Measurements from ENCODE around the gene NEK4. TPM values are rescaled to one million over a fixed set of nuclear protein-coding genes. Genes with fewer than 3 reads are reported as not detected.
"Not testable (repeated sequence)": the region's sequence is repeated elsewhere in the genome, so short reads cannot be mapped to it uniquely, and the experiment has no call there.

NEK4 gene
- total RNA-seq, 4 donors from 2014 or later: 36.7 to 65.6 (median 41.8) TPM

- H3K36me3 ChIP-seq: no peaks in the 10 kb centered on the region
- TF ChIP-seq POLR2A (IDR thresholded peaks at IDR 0.05) (no peak), CTCF (IDR thresholded peaks at IDR 0.05) (no peak)
- H3K4me3 ChIP-seq (replicated peaks in 1 of 3): no peak overlapping the region
- H3K9me3 ChIP-seq: no peaks in the 10 kb centered on the region
- H3K27me3 ChIP-seq: no peaks in the 10 kb centered on the region
- no peaks in the 10 kb centered on the region for H3K4me1 ChIP-seq
- intact Hi-C loops (cut with DNase I): no loop called here
- 87 to 89% methylated on average over 8 to 11 of the region's 11 CpGs for WGBS, 2 donors
- no peak overlapping the region for H3K27ac ChIP-seq
- DNase-seq: no peak
Observed at GRCh38 chr3:52779011-52779836, 8.5 kb upstream of the NEK4 start.

- 74 to 80% methylated on average over 15 to 17 of the region's 17 CpGs for WGBS, 2 donors
Observed at GRCh38 chr3:52777959-52778805, 7.4 kb upstream of the NEK4 start.

GRCh38 chr3:52777127-52777958 lies 6.6 kb upstream of the NEK4 start, which contains the start of gene ITIH1:
TSS of gene ITIH1 (plus strand) at chr3:52777599. CDS start at chr3:52777616, 17 bp downstream.
- Histone ChIP-seq H3K4me3 (replicated peaks in 1 of 3) (no peak within 1 kb of the TSS), H3K27me3 (no peaks in the 10 kb centered on the region), H3K4me1 (no peaks in the 10 kb centered on the region), H3K36me3 (no peaks in the 10 kb centered on the region), H3K9me3 (no peaks in the 10 kb centered on the region), H3K27ac (no peak within 1 kb of the TSS)
- intact Hi-C loops (cut with DNase I): no loop called here
- no peak for TF ChIP-seq POLR2A (IDR thresholded peaks at IDR 0.05)
- no peak for TF ChIP-seq CTCF (IDR thresholded peaks at IDR 0.05)
- 83 to 84% methylated on average over 10 to 11 of the region's 12 CpGs for WGBS, 2 donors
- no peak for DNase-seq

More at GRCh38 chr3:52777959-52778805, 7.4 kb upstream of the NEK4 start:
- intact Hi-C loops (cut with DNase I): no loop called here
- Histone ChIP-seq H3K27me3 (no peaks in the 10 kb centered on the region), H3K27ac (no peak overlapping the region), H3K36me3 (no peaks in the 10 kb centered on the region), H3K4me3 (replicated peaks in 1 of 3) (no peak overlapping the region), H3K9me3 (no peaks in the 10 kb centered on the region), H3K4me1 (no peaks in the 10 kb centered on the region)
- DNase-seq: no peak
- TF ChIP-seq POLR2A (IDR thresholded peaks at IDR 0.05) (no peak), CTCF (IDR thresholded peaks at IDR 0.05) (no peak)

- H3K4me3 ChIP-seq (replicated peaks in 1 of 3); H3K27me3 ChIP-seq; H3K27ac ChIP-seq; H3K4me1 ChIP-seq; H3K36me3 ChIP-seq; H3K9me3 ChIP-seq; intact Hi-C loops (cut with DNase I); DNase-seq: not testable (repeated sequence)
- 72 to 81% methylated on average over 6 of the region's 6 CpGs for WGBS, 2 donors
Observed at GRCh38 chr3:52776486-52776885, 5.7 kb upstream of the NEK4 start.

- H3K27ac ChIP-seq: no peak overlapping the region
- peaks cover 0 to 4% of the 10 kb centered on the region in 2 donors for H3K4me1 ChIP-seq
- WGBS, 2 donors: 73 to 75% methylated on average over 8 of the region's 8 CpGs
- no peaks in the 10 kb centered on the region for H3K9me3 ChIP-seq
- H3K27me3 ChIP-seq: no peaks in the 10 kb centered on the region
- intact Hi-C loops (cut with DNase I): no loop called here
- TF ChIP-seq CTCF (IDR thresholded peaks at IDR 0.05) (no peak), POLR2A (IDR thresholded peaks at IDR 0.05) (no peak)
- no peaks in the 10 kb centered on the region for H3K36me3 ChIP-seq
- no peak overlapping the region for H3K4me3 ChIP-seq (replicated peaks in 1 of 3)
- no peak for DNase-seq
Observed at GRCh38 chr3:52775877-52776276, 5.1 kb upstream of the NEK4 start.
